Embryonic facial prominence (tissue), 1 donor: Measurements from ENCODE around the gene TUBA4B.
"Not testable (repeated sequence)": the region's sequence is repeated elsewhere in the genome, so short reads cannot be mapped to it uniquely, and the experiment has no call there.

Experiments
- DNase-seq: peaks from one replicate; pipeline ENCODE4 v3.0.0-alpha.2; 2016; ENCODE audit errors: extremely low spot score

TUBA4B gene

DNA sequence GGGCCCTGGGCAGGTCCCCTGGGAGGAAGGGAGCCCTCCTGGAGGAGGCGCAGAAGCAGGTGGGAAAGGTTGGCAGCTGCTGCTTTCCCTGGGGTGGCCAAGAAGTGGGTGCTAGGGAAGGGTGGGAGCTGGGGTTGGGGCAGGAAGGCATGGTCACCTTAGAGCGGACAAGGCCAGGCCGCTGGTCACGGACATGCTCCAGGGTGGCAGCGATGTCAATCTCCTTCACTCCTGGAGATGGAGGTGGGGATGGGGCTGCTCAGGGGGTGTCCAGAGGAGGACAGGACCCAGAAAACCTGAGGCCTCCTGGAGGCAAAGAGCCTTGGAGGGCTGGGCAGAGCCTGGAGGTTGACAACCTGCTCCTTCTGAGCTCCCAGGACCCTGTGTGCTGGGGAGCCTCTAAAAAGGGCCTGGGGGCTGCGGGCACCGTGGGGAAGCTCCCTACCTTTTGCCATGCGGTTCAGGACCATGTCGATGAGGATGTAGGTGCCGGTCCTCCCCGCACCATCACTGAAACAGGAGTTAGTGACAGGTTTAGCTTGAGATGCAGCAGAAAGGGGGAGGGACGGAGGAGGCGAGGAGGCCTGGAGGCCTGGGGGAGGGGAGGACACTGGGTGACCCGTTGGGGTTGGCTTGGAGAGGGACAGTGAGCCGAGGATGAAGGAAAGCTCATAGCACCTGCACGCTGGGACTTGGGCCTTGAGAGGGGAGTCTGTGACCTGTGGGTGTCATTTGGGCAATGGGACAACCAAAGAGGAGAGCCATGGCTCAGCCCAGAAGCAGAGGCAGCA, 37.5 kb downstream of the TUBA4B start:
- no peak for DNase-seq

DNA sequence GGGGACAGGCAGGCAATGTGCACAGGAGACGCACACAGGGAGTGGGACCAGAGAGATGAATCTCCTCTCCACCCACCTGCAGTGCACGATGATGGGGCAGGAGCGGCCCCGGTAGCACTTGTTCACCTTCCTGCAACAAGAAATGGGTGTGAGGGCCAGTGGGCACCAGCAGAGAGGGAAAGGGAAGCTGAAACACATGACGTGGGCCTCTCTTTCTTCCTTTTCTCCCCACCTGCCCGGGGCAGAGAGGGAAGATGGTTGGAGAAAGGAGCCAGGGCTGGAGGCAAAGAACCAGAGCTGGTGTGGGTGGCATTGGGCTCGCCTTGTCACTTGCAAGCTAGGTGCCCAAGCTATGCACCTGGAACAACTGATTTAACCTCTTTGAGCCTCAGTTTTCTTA, 38.4 kb downstream of the TUBA4B start:
- no peak for DNase-seq

DNA sequence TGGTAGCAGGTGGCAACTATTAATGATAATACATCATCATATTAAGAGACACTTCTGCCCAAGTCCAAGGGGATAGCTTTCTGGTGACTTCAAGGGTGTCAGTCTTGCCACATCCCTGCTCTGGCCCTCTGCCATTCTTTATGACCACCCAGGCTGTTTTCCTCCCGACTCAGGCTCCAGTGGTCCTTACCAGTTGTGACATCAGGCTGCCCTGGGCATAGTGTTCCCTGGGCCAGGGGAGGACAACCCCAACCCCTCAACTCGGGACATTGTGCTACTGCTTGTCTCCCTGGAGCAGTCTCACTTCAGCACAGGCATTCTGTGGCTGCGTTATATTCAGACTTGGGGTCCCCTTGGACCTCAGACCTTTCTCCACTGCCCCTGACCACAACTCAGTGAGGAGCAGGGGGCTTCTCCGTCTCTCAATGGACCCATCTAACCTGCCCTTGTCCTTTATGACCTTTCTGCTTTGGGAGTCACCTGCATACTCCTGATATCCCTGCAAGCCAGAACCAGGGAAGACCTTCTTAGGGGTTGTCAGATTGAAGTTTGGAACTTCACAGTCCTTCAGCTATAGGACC, 39.0 kb downstream of the TUBA4B start:
- no peak for DNase-seq

DNA sequence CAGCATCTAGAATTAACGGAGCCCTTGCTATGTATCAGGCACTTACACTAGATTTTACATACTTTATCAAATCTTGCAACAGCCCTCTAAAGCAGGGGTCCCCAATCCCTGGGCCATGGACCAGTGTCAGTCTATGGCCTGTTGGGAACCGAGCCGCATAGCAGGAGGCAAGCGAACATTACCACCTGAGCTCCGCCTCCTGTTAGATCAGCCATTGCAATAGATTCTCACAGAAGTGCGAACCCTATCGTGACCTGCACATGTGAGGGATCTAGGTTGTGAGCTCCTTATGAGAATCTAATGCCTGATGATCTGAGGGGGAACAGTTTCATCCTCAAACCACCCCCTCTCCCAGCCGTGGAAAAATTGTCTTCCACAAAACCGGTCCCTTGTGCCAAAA, 39.6 kb downstream of the TUBA4B start:
- no peak for DNase-seq

DNA sequence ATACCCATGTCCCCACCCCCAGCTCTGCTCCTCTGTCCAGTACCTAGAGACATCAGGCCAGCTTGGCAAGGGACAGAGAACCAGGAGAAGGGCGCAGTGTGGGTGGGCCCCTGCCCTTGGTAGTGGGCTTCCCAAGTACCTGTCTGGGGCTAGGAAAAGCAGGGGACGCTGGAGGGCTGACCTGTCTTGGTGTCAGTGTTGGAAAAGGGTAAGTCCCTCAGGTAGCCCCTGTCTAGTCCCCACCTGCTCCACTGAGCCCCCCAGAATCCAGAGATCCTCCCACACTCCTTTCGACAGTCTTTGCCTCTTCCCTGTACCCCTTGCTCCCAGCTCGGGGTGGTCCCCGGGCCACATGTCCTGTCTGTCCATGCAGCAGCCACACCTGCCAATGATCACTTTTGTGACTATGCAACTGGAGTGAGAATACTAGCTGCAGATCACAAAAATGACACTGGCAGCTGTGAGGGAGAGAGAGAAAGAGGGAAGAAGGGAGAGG, 40.7 kb downstream of the TUBA4B start:
- no peak for DNase-seq

DNA sequence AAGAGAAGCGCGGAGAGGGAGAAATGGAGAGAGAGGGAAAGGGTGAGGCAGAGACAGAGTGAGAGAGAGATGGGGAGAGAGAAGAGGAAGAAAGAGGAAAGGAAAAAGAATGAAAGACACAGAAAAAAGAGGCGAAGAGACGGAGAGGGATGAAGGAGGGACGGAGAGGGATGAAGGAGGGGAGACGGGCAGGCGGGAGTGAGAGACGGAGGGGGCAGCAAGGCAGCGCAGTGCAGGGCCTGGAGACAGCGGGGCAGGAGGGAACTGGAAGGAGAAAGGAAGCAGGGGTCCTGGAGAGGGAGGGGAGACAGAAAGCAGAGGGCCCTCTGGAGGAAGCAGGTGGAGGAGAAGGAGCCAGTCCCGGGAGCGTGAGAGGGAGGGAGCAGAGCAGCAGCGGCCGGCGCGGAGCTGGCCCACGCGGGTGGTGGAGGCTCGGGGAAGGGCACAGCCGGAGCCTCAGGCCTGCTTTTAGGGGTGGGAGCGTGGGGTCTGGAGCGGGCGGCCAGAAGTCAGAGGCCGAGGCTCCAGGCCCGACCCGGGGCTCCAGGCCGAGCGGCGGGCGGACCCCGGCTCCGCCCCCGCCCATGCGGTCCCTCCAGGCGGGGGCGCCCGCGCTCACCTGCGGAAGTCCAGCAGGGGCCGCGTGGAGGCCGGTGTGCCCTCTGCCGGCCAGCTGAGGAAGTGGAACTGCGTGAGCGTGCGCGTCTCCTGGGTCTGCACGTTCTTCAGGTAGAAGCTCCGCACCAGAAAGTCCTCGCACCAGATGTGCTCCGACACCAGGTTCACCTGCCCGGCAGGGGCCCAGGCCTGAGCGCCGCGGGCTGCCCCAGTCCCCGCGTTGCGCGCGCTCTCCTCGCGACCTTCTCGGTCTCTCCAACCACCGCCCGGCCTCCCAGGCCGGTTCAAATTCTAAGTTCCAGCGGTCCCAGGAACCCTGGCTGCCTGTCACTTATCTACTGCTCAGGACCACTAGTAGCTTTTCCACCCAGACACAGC, 41.6 kb downstream of the TUBA4B start:
- DNase-seq: peak; percentile 43

DNA sequence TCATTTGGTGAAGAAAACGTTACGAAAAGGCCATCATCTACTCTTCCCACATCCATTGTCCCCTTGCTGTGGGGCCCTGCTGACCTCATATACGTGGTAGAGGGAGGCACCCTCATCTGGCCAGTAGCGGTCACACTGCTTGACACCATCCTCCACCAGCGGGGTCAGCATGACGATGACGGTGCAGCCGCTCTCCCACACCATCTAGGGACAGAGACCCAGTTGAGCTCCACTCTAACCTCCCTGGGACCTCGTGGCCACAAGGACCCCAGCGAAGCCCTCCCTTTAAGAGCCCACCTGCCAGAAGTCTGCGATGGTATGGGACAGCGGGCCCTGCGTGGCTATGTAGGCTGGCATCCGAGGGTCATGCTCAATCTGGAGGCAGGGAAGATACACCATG, 43.1 kb downstream of the TUBA4B start:
- no peak for DNase-seq

DNA sequence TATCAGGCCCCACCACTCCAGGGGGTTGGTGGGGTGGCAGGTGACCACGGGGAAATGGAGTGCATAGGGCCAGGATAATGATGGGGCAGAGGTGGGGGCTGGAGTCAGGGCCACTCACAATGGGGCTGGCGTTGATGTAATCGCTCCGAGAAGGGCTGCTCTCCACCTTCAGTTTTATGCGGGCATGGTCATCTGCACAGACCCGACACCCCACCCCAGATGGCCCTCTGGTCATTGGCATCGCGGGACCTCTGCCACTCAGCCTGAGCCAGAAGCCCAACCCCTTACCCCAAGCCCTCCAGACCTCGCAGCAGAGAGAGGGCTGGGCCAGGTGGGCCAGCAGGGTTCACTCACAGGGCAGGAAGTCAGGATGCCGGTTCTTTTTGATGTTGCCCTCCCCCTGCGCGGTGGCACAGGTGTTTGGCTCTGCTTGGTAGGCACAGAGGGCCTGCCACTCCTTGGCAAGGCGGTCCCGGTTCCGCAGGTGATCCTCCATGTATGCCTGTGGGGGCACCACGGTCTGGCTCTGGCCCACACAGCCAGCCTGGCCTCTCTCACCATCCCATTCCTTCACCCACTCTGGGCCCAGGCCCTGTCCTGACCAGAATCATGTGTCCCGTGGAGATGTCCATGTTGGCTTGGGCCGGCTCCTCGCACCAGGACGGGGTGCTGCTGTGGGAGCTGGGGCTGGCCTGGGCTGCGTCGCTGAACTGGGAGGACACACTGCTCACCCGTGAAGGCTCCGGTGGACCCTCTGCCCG, 43.8 kb downstream of the TUBA4B start:
- DNase-seq: no peak

DNA sequence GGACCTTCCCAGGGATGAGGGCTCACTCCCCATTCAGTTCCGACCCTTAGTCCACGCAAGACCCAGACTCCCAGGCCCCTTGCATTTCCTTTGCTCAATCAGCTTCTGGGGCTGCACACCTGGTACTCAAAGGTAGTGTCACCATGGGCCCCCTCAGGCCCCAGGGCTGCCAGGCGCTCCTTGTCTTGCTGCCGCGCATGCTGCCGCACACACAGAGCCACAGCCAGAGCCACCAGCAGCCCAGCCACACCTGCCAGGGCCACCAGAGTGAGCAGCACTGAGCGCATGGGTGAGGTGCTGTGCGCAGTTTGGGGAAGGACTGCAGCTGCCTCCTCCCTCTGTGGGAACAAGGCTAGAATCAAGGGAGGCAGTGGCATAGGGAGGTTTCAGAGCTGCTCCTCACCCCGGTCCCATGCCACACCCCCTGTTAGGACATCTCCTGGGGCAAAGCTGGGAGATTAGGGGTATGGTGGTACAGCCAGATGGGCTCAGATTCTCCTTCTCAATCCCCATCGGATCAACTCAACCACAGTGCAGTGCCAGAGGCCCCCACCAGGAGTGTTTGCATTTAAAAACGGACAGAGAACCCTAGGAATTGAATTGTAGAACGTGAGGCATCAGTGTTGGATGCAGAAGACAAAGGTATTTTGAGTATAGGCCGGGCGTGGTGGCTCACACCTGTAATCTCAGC, 44.9 kb downstream of the TUBA4B start:
- no peak for DNase-seq

DNA sequence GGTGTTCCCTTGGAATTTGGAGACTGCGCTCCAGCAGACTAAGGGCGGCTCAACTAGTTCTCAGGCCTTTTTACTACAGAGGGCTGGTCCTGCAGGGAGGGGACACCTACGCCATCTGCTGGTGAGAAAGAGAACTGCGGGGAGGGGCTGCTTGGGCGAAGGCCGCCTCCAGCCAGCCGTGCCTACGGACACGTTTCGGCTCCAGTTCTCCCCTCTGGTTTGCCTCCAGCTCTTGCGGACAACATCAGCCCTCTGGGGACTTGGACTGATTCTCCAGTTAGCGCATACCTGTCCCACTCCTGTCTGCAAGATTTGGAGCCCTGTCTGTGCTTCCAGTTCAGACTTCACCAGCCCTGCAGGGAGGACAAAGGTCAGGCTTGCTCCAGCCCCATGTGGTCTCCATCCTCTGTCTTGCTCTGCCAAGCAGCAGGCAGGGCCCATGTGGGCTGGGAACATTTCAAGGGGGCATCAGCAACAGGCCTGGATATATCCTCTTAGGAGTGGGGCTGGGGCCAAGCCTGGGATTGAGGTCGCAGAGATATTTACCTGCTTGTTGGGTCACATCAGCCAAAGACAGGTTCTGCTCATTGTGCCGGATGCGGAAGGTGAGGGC, 45.8 kb downstream of the TUBA4B start:
- no peak for DNase-seq

DNA sequence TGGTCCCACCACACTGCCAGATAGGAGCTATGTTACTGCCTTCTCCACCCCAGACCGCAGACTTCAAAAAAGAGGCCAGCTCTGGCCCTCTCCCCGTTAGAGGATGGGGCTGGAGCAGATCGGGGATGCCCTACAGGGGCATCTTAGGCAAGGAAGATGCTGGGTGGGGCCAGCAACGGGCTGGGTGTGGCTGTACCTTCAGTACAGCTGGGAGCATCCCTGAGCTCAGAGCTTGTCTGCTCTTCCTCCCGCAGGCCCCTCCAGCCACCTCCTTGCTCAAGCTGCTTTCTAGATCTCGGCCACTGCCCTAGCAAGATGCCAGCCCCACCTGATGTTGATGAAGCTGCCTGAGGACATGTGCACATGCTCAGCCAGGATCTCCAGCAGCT, 46.3 kb downstream of the TUBA4B start:
- no peak for DNase-seq

DNA sequence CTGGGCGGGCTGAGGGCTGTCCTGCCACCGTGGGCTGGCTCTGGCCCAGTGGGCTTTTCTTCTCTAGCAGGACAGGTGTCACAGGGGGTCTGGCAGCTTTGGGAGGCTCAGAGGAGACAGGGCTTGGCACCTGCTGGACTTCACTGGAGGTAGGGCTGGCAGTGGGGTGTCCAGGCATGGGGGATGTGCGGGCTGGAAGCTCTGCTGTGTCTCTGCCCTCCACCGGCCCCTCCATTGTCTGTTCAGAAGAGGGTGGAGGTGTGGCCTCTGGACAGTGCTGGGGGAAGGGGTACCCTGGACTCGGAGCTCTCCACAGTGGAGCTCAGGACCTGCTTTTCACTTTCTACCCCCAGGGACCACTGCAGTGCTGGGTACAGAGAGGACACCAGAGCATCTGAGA, 47.0 kb downstream of the TUBA4B start:
- no peak for DNase-seq

DNA sequence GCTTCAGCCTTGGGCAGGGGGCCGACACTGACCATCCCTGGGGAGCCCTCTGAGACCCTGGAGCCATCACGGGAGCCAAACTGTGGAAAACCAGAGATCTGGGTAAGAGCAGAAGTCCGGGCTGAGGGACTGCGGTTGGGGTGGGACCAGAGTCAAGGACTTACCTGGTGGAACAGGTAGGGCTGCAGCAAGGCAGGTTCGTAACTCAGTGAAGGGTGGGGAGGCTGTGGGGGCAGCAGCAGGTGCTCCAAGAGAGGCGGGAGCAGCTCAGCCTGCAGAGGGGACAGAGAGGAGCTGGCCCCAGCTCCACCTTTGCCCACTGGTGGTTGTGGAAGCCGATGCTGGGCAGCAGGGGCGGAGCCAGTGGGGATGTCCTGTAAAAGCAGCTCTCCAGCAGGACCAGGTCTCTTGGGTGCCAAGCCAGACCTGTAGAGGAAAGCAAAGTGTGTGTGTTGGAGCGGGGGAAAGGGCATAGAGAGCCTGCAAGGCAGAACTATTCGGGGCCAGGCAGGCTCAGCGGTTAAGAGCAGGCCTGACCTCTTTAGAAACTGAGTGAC, 49.4 kb downstream of the TUBA4B start:
- DNase-seq: no peak

DNA sequence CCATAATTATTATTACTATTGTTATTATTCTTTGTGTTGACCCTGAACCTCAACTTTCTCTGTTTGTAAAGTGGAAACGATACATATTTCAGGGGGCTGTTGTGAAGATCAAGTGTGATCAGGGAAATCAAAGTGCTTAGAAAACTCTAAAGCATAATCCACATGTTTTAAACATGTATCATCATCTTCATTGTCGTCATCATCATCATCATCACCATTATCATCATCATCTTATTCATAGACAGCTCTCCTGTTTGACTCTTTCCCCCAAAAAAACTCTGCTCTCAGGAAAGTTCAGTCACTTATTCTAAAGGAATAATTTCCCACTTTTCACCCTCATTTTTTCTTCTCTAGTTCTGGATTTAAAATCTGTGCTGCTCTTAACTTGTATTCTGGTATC, 51.2 kb downstream of the TUBA4B start:
- no peak for DNase-seq

DNA sequence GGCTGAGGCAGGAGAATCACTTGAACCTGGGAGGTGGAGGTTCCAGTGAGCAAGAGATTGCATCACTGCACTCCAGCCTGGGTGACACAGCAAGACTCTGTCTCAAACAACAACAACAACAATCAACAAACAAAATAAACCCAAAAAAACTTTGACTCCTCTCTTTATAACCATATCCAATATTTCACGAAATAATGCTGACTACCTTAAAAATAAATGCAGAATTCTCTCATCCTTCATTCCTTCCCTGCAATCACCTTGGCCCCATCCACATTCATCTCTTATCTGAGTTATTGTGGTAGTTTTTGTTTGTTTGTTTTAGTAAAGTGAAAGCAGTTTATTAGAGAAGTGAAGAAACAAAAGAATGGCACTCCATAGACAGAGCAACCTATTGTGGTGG, 53.0 kb downstream of the TUBA4B start:
- no peak for DNase-seq

DNA sequence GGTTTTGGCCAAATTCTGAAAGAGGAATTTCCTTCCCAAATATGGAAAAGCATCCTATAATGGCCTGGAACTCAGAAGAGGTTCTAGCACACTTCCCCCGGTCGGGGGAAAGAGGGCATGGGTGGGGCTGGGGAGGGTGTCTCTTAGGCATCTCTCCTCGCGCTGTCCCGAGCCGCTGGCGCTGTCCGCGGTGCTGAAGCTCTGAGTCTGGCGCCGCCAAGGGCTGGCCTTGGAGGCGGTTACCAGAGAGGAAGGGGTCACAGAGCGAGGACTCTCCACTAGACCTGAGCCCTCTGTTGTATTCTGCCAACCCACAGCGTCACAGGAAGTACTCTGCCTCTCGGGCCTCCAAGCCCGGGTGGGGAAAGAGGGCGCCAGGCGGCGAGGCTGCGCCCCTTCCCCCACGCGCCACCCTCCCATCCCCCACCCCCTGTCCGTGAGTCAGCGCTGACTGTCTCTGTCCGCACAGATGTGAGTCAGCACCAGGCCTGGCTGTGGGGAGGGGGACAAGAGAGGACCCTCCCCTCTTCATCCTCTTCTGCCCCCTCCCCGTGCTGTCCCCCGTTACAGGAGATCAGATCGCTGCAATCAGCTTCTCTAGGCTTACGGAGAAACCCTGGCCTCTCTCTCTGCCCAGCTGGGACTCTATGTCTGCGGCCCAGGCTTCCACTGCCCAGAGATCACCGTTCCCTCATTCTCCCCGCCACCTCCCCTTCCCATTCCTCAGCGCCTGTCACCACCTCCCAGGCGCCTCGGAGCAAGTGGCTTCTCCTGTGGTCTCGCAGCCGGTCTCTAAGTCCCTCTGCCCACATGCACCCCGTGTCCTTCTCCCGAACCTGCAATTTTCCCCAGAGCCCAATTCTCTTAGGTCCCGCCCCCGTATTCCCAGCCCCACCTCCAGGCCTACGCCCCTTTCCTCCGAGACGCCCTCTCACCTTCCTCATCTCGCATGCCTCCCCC, 55.4 kb downstream of the TUBA4B start:
- no peak for DNase-seq

DNA sequence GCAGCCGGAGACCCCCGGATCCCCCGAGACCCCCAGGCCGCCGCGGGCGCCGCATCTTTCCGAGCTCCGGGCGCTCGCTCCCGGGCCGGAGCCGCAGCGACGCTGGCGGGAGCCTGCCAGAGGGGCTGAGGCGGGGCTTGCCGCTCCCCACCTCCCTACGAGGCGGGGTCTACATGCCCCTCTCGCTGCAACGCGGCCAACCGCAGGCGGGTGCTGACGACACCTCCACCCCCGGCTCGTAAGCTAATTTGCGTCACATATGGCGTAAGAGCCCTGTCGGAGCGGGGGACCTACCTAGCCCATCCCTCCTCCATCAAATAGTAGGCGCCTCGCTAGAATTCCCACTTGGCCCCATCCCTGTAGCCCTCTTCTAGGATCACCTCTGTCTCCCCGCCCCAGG, 56.2 kb downstream of the TUBA4B start, which contains the start of gene PTPRN:
PTPRN (minus strand) TSS at position 124 of the 400 bp plus-strand sequence; CDS start at position 55, 69 bp downstream.
- DNase-seq: no peak

DNA sequence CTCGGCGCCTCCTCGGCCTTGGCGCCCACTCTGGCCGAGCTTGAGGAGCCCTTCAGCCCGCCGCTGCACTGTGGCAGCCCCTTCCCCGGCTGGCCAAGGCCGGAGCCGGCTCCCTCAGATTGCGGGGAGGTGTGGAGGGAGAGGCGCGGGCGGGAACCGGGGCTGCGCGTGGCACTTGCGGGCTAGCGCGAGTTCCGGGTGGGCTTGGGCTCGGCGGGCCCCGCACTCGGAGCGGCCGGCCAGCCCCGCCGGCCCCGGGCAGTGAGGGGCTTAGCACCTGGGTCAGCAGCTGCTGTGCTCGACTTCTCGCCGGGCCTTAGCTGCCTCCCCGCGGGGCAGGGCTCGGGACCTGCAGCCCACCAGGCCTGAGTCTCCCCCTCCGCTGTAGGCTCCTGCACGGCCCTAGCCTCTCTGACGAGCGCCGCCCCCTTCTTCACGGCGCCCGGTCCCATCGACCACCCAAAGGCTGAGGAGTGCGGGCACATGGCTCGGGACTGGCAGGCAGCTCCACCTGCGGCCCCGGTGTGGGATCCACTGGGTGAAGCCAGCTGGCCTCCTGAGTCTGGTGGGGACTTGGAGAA, 59.7 kb downstream of the TUBA4B start:
- not testable (repeated sequence) for DNase-seq
